Tibial artery (tissue), 4 donors: ENCODE data around the gene FAP.

ENCODE experiments used
- DNase-seq, 2 donors: peaks; one replicate each; pipeline ENCODE4 v3.0.0-alpha.2; 2019
- H3K27ac ChIP-seq, 2 donors: fragments of 200-600 bp; sonication (generic) in 1 of 2; 1 replicate in 1 of 2; 2 replicates in 1 of 2; pipeline ENCODE4 v1.5.1; 2018 to 2019; ENCODE audit warnings: mild to moderate bottlenecking in 1 of 2
- H3K27me3 ChIP-seq, 2 donors: fragments of 200-600 bp; sonication (generic) in 1 of 2; one replicate each; pipeline versions ENCODE4 v1.5.1 to v1.6.0; 2016 to 2019
- H3K36me3 ChIP-seq, 3 donors: fragments of 200-600 bp; sonication (generic) in 2 of 3; one replicate each; pipeline ENCODE4 v1.5.1; 2016 to 2019; ENCODE audit warnings: mild to moderate bottlenecking in 2 of 3
- H3K4me1 ChIP-seq, 4 donors: fragments of 200-600 bp; sonication (generic) in 2 of 4; 1 replicate in 3 of 4; 2 replicates in 1 of 4; pipeline ENCODE4 v1.5.1; 2016 to 2019
- H3K4me3 ChIP-seq, 2 donors: fragments of 200-600 bp; sonication (generic) in 1 of 2; 1 replicate in 1 of 2; 2 replicates in 1 of 2; pipeline ENCODE4 v1.5.1; 2018 to 2019; ENCODE audit warnings: mild to moderate bottlenecking in 2 of 2
- H3K9me3 ChIP-seq, 3 donors: fragments of 200-600 bp; sonication (generic) in 1 of 3; one replicate each; pipeline ENCODE4 v1.5.1; 2016 to 2019
- CTCF ChIP-seq, 2 experiments: fragments of 200-600 bp in 1 of 2; fragments of 450-650 bp in 1 of 2; IDR thresholded peaks; one replicate each; pipeline ENCODE4 v1.5.1; 2017 to 2019; ENCODE audit warnings: antibody characterized with exemption in 2 of 2, mild to moderate bottlenecking in 1 of 2, moderate library complexity in 1 of 2
- intact Hi-C: fragments of 100-400 bp; cut with DNase I; formaldehyde crosslinking; loops from one replicate; pipeline ENCODE4 v1.15.0; 2023; ENCODE audit warnings: low total_unique reads

The FAP gene

GRCh38 chr2:162196638-162197037, 46.6 kb downstream of the FAP start:
- H3K9me3 ChIP-seq: no peaks in the 10 kb centered on the region
- H3K4me1 ChIP-seq: no peaks in the 10 kb centered on the region
- intact Hi-C loops: no loop called here
- no peak overlapping the region for H3K27ac ChIP-seq
- no peak for TF ChIP-seq CTCF (IDR thresholded peaks at IDR 0.05)
- no peak overlapping the region for H3K4me3 ChIP-seq
- no peak for DNase-seq
- no peaks in the 10 kb centered on the region for H3K27me3 ChIP-seq
- H3K36me3 ChIP-seq: peaks cover 0 to 16% (median 3%) of the 10 kb centered on the region in 3 donors

- Histone ChIP-seq H3K9me3 (no peaks in the 10 kb centered on the region), H3K27ac (no peak overlapping the region), H3K4me1 (no peaks in the 10 kb centered on the region), H3K4me3 (no peak overlapping the region), H3K36me3 (no peaks in the 10 kb centered on the region), H3K27me3 (no peaks in the 10 kb centered on the region)
- no peak for TF ChIP-seq CTCF (IDR thresholded peaks at IDR 0.05)
- intact Hi-C loops: no loop called here
- DNase-seq: no peak
Observed at GRCh38 chr2:162188451-162188850, 54.8 kb downstream of the FAP start.

- TF ChIP-seq CTCF (IDR thresholded peaks at IDR 0.05): no peak
- Histone ChIP-seq H3K9me3 (no peaks in the 10 kb centered on the region), H3K27me3 (no peaks in the 10 kb centered on the region), H3K4me1 (no peaks in the 10 kb centered on the region), H3K36me3 (no peaks in the 10 kb centered on the region), H3K27ac (no peak overlapping the region), H3K4me3 (no peak overlapping the region)
- no peak for DNase-seq
- intact Hi-C loops: no loop called here
Observed at GRCh38 chr2:162185541-162186232, 57.6 kb downstream of the FAP start.

GRCh38 chr2:162184821-162185450, 58.3 kb downstream of the FAP start:
- Histone ChIP-seq H3K4me1 (no peaks in the 10 kb centered on the region), H3K4me3 (no peak overlapping the region), H3K9me3 (no peaks in the 10 kb centered on the region), H3K36me3 (no peaks in the 10 kb centered on the region), H3K27me3 (no peaks in the 10 kb centered on the region), H3K27ac (no peak overlapping the region)
- TF ChIP-seq CTCF (IDR thresholded peaks at IDR 0.05): no peak
- intact Hi-C loops: no loop called here
- no peak for DNase-seq

- H3K27ac ChIP-seq: no peak overlapping the region
- no peaks in the 10 kb centered on the region for H3K9me3 ChIP-seq
- intact Hi-C loops: no loop called here
- H3K27me3 ChIP-seq: no peaks in the 10 kb centered on the region
- no peak overlapping the region for H3K4me3 ChIP-seq
- no peak for DNase-seq
- TF ChIP-seq CTCF (IDR thresholded peaks at IDR 0.05): no peak
- H3K4me1 ChIP-seq: no peaks in the 10 kb centered on the region
- no peaks in the 10 kb centered on the region for H3K36me3 ChIP-seq
Observed at GRCh38 chr2:162184359-162184758, 58.9 kb downstream of the FAP start.
